ENCODE data around the gene MFAP4.
A peak's percentile ranks its signal among the peaks of the same experiment; 100 is the strongest.

Gene MFAP4

GRCh38 chr17:19386974-19387920, at the start of gene MFAP4:
TSS of gene MFAP4 (minus strand) at chr17:19387190. CDS start at chr17:19387155, 35 bp downstream.
- no peak for DNase-seq (ENCODE audit: low read depth in 2 of 2)

- no peak for DNase-seq (ENCODE audit: low read depth in 2 of 2)
Measured at GRCh38 chr17:19433727-19434340, 46.8 kb upstream of the MFAP4 start.

- DNase-seq (ENCODE audit: low read depth in 2 of 2) = no peak
Measured at GRCh38 chr17:19433255-19433654, 46.3 kb upstream of the MFAP4 start.

GRCh38 chr17:19431691-19432090, 44.7 kb upstream of the MFAP4 start:
- DNase-seq (ENCODE audit: low read depth in 2 of 2) = no peak

GRCh38 chr17:19426631-19427030, 39.6 kb upstream of the MFAP4 start:
- no peak for DNase-seq (ENCODE audit: low read depth in 2 of 2)

GRCh38 chr17:19424934-19425868, 38.2 kb upstream of the MFAP4 start:
- no peak for DNase-seq (ENCODE audit: low read depth in 2 of 2)

GRCh38 chr17:19421926-19422325, 34.9 kb upstream of the MFAP4 start:
- no peak for DNase-seq (ENCODE audit: low read depth in 2 of 2)

GRCh38 chr17:19421219-19421618, 34.2 kb upstream of the MFAP4 start:
- no peak for DNase-seq (ENCODE audit: low read depth in 2 of 2)

GRCh38 chr17:19418251-19418992, 31.4 kb upstream of the MFAP4 start:
- DNase-seq (ENCODE audit: low read depth in 2 of 2) = peak in 1 of 2 donors; percentile 4

GRCh38 chr17:19417611-19418010, 30.6 kb upstream of the MFAP4 start:
- DNase-seq (ENCODE audit: low read depth in 2 of 2) = no peak

- no peak for DNase-seq (ENCODE audit: low read depth in 2 of 2)
Measured at GRCh38 chr17:19415806-19416775, 29.1 kb upstream of the MFAP4 start.

GRCh38 chr17:19415311-19415710, 28.3 kb upstream of the MFAP4 start:
- no peak for DNase-seq (ENCODE audit: low read depth in 2 of 2)

GRCh38 chr17:19414396-19415280, 27.6 kb upstream of the MFAP4 start:
- no peak for DNase-seq (ENCODE audit: low read depth in 2 of 2)

GRCh38 chr17:19413761-19414160, 26.8 kb upstream of the MFAP4 start:
- DNase-seq (ENCODE audit: low read depth in 2 of 2) = no peak

GRCh38 chr17:19412984-19413383, 26.0 kb upstream of the MFAP4 start:
- DNase-seq (ENCODE audit: low read depth in 2 of 2) = no peak

- DNase-seq (ENCODE audit: low read depth in 2 of 2) = no peak
Measured at GRCh38 chr17:19412510-19412909, 25.5 kb upstream of the MFAP4 start.

- no peak for DNase-seq (ENCODE audit: low read depth in 2 of 2)
Measured at GRCh38 chr17:19411631-19412030, 24.6 kb upstream of the MFAP4 start.

GRCh38 chr17:19410875-19411620, 24.1 kb upstream of the MFAP4 start, which contains the start of gene RNF112:
TSS of gene RNF112 (plus strand) at chr17:19411232. CDS start at chr17:19411409, 177 bp downstream.
- no peak for DNase-seq (ENCODE audit: low read depth in 2 of 2)
